Measurements from ENCODE around the gene SMG6. TPM values are rescaled to one million over a fixed set of nuclear protein-coding genes. Genes with fewer than 3 reads are reported as not detected.

SMG6 gene
- total RNA-seq, 3 donors from 2014 or later, result 24.9 to 29.3 (median 29.0) TPM

DNA sequence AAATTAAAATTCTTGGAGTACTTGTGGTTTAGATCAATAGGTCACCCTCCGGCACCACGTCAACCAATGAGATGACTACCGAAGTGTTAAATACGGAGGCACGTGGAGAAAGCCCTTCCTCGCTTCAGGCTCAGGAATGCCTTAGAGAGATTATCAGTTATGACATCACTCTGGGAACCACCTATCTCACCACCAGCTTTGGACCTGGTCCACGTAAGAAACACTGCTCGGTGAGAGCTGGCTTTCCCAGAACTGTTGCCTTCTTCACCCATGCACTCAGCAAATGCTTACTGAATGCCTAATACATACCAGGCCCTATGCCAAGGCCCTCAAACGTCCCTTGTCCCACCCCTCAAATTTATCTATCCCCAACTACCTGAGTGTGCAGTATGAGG, 71.3 kb downstream of the SMG6 start:
- Histone ChIP-seq H3K27ac (peak overlapping the region; percentile 31 to 82), H3K27me3 (no peaks in the 10 kb centered on the region), H3K36me3 (no peaks in the 10 kb centered on the region), H3K4me1 (peaks cover 0 to 7% of the 10 kb centered on the region in 2 donors), H3K4me3 (no peak overlapping the region), H3K9me3 (no peaks in the 10 kb centered on the region)
- DNase-seq (ENCODE audit: low spot score in 2 of 2), result no peak
- intact Hi-C loops (cut with DNase I; ENCODE audit: low total_unique reads), result no loop called here
- TF ChIP-seq POLR2A (IDR thresholded peaks at IDR 0.05) (no peak), POLR2AphosphoS5 (IDR thresholded peaks at IDR 0.05) (no peak), CTCF (IDR thresholded peaks at IDR 0.05) (no peak)

DNA sequence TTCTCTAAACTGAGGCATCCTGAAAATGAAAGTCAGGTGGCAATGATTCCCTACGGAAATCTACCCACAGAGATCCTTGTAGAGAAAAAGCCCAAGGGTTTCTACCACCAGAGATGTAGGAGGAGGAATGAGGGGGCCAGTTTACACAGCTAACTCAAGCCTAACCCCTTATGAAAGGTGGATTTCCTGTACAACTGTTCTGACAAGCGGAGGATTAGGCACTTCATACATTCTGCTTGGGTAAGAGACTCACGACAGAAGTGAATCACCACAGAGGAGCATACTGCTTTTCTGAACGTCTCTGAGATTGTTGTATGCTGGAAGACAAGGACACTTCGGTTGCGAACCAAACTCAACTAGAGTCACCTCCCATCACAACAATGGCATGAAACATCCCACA, 72.7 kb downstream of the SMG6 start:
- H3K36me3 ChIP-seq, result no peaks in the 10 kb centered on the region
- DNase-seq (ENCODE audit: low spot score in 2 of 2), result no peak
- peak overlapping the region; percentile 36 to 82 for H3K27ac ChIP-seq
- no peaks in the 10 kb centered on the region for H3K27me3 ChIP-seq
- no peaks in the 10 kb centered on the region for H3K9me3 ChIP-seq
- TF ChIP-seq POLR2A (IDR thresholded peaks at IDR 0.05), result no peak
- TF ChIP-seq POLR2AphosphoS5 (IDR thresholded peaks at IDR 0.05), result no peak
- no peak for TF ChIP-seq CTCF (IDR thresholded peaks at IDR 0.05)
- peaks cover 0 to 7% of the 10 kb centered on the region in 2 donors for H3K4me1 ChIP-seq
- H3K4me3 ChIP-seq, result peak overlapping the region in 1 of 3 donors; percentile 5
- intact Hi-C loops (cut with DNase I; ENCODE audit: low total_unique reads), result no loop called here

- Histone ChIP-seq H3K9me3 (no peaks in the 10 kb centered on the region), H3K27me3 (no peaks in the 10 kb centered on the region), H3K36me3 (no peaks in the 10 kb centered on the region), H3K27ac (no peak overlapping the region), H3K4me3 (no peak overlapping the region), H3K4me1 (peaks cover 7% of the 10 kb centered on the region in 2 donors)
- intact Hi-C loops (cut with DNase I; ENCODE audit: low total_unique reads), result loop anchor here (2.0 kb wide), 1 partner anchor 66 kb away; no protein-coding TSS in a partner anchor
- DNase-seq (ENCODE audit: low spot score in 2 of 2), result no peak
- TF ChIP-seq POLR2AphosphoS5 (IDR thresholded peaks at IDR 0.05) (no peak), CTCF (IDR thresholded peaks at IDR 0.05) (no peak), POLR2A (IDR thresholded peaks at IDR 0.05) (no peak)
Observed at GRCh38 chr17:2227025-2227699, 76.4 kb downstream of the SMG6 start.

DNA sequence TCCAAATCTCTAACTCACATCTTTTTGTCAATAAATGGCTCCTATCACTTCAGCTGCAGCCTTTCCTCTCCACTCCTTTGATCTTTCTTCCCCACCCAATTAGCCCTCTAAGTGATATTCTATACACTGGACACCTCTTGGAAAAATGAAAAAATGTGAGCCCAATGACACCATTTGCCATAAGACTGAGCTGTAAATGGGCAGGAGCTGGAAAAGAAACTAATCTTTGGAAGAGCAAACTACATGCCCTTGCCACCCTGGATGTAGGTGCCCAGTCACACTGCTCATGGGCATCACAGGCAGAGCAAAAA, 80.0 kb downstream of the SMG6 start:
- no peak for TF ChIP-seq POLR2A (IDR thresholded peaks at IDR 0.05)
- TF ChIP-seq POLR2AphosphoS5 (IDR thresholded peaks at IDR 0.05), result no peak
- no peak for TF ChIP-seq CTCF (IDR thresholded peaks at IDR 0.05)
- Histone ChIP-seq H3K36me3 (no peaks in the 10 kb centered on the region), H3K4me1 (peaks cover 0 to 7% of the 10 kb centered on the region in 2 donors), H3K4me3 (no peak overlapping the region), H3K27me3 (no peaks in the 10 kb centered on the region), H3K9me3 (no peaks in the 10 kb centered on the region), H3K27ac (no peak overlapping the region)
- no peak for DNase-seq (ENCODE audit: low spot score in 2 of 2)
- intact Hi-C loops (cut with DNase I; ENCODE audit: low total_unique reads), result no loop called here

DNA sequence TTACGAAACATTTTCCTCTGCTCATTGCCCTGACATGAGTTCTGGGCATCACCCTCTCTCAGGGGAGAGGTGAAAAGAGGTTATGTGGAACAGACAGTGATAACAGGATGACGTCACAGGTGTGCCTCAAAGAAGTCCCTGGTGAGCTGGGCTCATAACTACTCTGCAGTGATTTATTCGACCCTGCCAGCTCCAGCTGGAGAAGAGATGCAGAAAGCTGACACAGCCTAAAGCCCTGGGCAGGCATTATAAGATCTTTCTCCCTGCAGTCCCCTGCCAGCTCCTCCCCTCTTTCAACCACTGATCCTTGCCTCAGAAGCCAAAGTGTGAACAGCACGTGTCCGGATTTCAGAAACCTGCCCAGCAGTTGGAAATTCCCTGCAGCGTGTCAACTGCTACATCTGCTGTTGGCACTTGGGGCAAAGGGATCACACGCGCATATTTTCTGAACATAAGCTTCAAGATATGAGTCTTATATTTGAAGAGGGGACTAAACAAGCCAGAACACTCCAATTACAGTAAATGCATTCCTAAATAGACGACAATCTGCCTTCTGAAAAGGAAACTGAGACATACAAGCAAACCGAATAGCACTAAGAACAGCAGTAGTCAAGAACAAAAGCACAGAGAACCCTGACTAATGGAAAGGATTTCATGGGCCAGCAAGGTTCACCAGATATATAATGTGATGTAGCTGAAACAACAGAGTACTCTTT, 80.5 kb downstream of the SMG6 start:
- Histone ChIP-seq H3K36me3 (no peaks in the 10 kb centered on the region), H3K4me1 (peaks cover 0 to 7% of the 10 kb centered on the region in 2 donors), H3K4me3 (no peak overlapping the region), H3K27me3 (no peaks in the 10 kb centered on the region), H3K9me3 (no peaks in the 10 kb centered on the region), H3K27ac (no peak overlapping the region)
- TF ChIP-seq CTCF (IDR thresholded peaks at IDR 0.05) (no peak), POLR2A (IDR thresholded peaks at IDR 0.05) (no peak), POLR2AphosphoS5 (IDR thresholded peaks at IDR 0.05) (no peak)
- DNase-seq (ENCODE audit: low spot score in 2 of 2), result no peak
- intact Hi-C loops (cut with DNase I; ENCODE audit: low total_unique reads), result no loop called here
